Mammary epithelial cell (primary cell): ENCODE measurements around the gene PIP4K2A.

Source experiments
- EZH2 ChIP-seq: IDR thresholded peaks from 2 replicates; pipeline ENCODE4 v1.6.1; 2012; ENCODE audit warnings: low read length, inconsistent platforms, borderline replicate concordance
- TF ChIP-seq, protein P1 (sequence below), 2 donors: IDR thresholded peaks in 1 of 2; conservative IDR thresholded peaks in 1 of 2; 2 replicates each; pipeline ENCODE4 v1.5.1; 2011 to 2012; ENCODE audit warnings: inconsistent platforms in 2 of 2, low read length in 2 of 2, mild to moderate bottlenecking in 2 of 2, control low read depth in 1 of 2, low read depth in 1 of 2; ENCODE audit not compliant: insufficient read depth in 1 of 2; ENCODE audit errors: extremely low read depth in 1 of 2

DNA sequence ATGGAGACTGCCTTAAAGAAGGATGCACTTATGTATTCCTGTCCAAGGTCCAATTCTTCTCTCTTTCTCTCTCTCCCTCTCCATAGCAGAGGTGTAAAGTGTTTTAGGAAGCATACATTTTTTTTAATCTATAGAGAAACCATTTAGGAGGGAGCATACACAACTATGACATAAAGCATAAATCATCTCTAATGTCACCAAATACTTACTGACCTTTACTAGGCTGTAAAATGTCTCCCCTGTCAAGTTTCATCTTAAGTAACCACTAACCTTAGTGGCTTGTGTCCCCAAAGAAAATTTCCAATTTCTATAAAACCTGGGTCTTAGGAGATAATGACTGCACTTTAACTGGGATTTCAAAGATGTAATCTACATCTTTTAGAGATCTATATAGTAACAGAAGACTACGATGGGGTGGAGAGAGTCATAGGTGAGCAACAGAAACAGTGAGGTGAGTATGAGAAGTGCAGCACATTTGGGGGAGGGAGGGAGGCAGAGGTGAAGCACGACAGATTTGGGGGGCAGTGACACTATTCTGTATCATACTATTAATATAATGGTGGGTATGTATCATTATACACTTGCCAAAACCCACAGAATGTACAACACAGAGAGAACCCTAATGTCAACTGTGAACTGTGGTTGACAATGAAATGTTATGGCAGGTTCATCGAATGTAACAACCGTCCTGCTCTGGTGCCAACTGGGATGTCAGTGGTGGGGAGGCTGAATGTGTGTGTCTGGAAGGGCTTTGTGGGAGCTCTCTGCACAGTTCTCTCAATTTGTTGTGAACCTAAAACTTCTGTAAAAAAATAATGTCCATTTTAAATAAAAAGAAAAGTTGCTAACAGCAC, 79.5 kb downstream of the PIP4K2A start:
- TF ChIP-seq, protein P1, sequence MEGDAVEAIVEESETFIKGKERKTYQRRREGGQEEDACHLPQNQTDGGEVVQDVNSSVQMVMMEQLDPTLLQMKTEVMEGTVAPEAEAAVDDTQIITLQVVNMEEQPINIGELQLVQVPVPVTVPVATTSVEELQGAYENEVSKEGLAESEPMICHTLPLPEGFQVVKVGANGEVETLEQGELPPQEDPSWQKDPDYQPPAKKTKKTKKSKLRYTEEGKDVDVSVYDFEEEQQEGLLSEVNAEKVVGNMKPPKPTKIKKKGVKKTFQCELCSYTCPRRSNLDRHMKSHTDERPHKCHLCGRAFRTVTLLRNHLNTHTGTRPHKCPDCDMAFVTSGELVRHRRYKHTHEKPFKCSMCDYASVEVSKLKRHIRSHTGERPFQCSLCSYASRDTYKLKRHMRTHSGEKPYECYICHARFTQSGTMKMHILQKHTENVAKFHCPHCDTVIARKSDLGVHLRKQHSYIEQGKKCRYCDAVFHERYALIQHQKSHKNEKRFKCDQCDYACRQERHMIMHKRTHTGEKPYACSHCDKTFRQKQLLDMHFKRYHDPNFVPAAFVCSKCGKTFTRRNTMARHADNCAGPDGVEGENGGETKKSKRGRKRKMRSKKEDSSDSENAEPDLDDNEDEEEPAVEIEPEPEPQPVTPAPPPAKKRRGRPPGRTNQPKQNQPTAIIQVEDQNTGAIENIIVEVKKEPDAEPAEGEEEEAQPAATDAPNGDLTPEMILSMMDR (conservative IDR thresholded peaks at IDR 0.05 in 1 of 2, IDR thresholded peaks at IDR 0.05 in 1 of 2; ENCODE audit: extremely low read depth in 1 of 2, insufficient read depth in 1 of 2, low read depth in 1 of 2, low read length in 2 of 2), result no peak
- TF ChIP-seq EZH2, result no peak
